ENCODE data around the gene OR10Z1. TPM values are rescaled to one million over a fixed set of nuclear protein-coding genes. Genes with fewer than 3 reads are reported as not detected.

The OR10Z1 gene
- total and polyA plus RNA-seq, 9 of the 15 experiments (the other 6 are each of a cell fraction or from before 2014, with no cell fraction given), result 0.01 to 0.94 (median 0.35) TPM; not detected in 5

DNA sequence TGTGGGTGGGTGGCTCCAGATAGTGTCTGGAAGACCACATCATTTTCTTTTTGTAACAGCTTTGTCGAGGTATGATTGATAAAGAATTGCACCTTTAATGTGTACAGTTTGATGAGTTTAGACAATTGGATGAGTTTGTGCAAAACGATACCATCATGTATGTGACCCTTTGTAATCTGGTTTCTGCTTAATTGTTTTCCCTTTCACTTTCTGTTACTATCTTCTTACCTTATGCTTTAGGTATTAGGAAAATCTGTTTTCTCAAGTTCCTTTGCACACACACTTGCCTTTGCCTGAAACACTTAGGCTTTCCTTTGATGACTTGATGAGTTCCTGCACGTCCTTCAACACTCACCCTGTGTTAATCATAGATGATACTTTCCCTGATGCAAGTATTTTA is 6.8 kb downstream of the OR10Z1 start (continued):
- TF ChIP-seq, protein P1, sequence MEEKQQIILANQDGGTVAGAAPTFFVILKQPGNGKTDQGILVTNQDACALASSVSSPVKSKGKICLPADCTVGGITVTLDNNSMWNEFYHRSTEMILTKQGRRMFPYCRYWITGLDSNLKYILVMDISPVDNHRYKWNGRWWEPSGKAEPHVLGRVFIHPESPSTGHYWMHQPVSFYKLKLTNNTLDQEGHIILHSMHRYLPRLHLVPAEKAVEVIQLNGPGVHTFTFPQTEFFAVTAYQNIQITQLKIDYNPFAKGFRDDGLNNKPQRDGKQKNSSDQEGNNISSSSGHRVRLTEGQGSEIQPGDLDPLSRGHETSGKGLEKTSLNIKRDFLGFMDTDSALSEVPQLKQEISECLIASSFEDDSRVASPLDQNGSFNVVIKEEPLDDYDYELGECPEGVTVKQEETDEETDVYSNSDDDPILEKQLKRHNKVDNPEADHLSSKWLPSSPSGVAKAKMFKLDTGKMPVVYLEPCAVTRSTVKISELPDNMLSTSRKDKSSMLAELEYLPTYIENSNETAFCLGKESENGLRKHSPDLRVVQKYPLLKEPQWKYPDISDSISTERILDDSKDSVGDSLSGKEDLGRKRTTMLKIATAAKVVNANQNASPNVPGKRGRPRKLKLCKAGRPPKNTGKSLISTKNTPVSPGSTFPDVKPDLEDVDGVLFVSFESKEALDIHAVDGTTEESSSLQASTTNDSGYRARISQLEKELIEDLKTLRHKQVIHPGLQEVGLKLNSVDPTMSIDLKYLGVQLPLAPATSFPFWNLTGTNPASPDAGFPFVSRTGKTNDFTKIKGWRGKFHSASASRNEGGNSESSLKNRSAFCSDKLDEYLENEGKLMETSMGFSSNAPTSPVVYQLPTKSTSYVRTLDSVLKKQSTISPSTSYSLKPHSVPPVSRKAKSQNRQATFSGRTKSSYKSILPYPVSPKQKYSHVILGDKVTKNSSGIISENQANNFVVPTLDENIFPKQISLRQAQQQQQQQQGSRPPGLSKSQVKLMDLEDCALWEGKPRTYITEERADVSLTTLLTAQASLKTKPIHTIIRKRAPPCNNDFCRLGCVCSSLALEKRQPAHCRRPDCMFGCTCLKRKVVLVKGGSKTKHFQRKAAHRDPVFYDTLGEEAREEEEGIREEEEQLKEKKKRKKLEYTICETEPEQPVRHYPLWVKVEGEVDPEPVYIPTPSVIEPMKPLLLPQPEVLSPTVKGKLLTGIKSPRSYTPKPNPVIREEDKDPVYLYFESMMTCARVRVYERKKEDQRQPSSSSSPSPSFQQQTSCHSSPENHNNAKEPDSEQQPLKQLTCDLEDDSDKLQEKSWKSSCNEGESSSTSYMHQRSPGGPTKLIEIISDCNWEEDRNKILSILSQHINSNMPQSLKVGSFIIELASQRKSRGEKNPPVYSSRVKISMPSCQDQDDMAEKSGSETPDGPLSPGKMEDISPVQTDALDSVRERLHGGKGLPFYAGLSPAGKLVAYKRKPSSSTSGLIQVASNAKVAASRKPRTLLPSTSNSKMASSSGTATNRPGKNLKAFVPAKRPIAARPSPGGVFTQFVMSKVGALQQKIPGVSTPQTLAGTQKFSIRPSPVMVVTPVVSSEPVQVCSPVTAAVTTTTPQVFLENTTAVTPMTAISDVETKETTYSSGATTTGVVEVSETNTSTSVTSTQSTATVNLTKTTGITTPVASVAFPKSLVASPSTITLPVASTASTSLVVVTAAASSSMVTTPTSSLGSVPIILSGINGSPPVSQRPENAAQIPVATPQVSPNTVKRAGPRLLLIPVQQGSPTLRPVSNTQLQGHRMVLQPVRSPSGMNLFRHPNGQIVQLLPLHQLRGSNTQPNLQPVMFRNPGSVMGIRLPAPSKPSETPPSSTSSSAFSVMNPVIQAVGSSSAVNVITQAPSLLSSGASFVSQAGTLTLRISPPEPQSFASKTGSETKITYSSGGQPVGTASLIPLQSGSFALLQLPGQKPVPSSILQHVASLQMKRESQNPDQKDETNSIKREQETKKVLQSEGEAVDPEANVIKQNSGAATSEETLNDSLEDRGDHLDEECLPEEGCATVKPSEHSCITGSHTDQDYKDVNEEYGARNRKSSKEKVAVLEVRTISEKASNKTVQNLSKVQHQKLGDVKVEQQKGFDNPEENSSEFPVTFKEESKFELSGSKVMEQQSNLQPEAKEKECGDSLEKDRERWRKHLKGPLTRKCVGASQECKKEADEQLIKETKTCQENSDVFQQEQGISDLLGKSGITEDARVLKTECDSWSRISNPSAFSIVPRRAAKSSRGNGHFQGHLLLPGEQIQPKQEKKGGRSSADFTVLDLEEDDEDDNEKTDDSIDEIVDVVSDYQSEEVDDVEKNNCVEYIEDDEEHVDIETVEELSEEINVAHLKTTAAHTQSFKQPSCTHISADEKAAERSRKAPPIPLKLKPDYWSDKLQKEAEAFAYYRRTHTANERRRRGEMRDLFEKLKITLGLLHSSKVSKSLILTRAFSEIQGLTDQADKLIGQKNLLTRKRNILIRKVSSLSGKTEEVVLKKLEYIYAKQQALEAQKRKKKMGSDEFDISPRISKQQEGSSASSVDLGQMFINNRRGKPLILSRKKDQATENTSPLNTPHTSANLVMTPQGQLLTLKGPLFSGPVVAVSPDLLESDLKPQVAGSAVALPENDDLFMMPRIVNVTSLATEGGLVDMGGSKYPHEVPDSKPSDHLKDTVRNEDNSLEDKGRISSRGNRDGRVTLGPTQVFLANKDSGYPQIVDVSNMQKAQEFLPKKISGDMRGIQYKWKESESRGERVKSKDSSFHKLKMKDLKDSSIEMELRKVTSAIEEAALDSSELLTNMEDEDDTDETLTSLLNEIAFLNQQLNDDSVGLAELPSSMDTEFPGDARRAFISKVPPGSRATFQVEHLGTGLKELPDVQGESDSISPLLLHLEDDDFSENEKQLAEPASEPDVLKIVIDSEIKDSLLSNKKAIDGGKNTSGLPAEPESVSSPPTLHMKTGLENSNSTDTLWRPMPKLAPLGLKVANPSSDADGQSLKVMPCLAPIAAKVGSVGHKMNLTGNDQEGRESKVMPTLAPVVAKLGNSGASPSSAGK (IDR thresholded peaks at IDR 0.05), result no peak
- TF ChIP-seq MIER1 (IDR thresholded peaks at IDR 0.05; ENCODE audit: low read depth), result no peak
- TF ChIP-seq SP2 (IDR thresholded peaks at IDR 0.05; ENCODE audit: extremely low read depth, low read depth, low read length, poor library complexity, severe bottlenecking), result no peak
- TF ChIP-seq ATF3 (IDR thresholded peaks at IDR 0.05), result no peak
- no peak for TF ChIP-seq ATF3 (CRISPR knock-in tag; conservative IDR thresholded peaks at IDR 0.05)
- no peak for TF ChIP-seq ZFP30 (CRISPR knock-in tag; IDR thresholded peaks at IDR 0.05; ENCODE audit: borderline replicate concordance)
- no peak for TF ChIP-seq GABPA (tag; conservative IDR thresholded peaks at IDR 0.05; ENCODE audit: low read depth)
- no peak for TF ChIP-seq NFATC3 (IDR thresholded peaks at IDR 0.05)
- TF ChIP-seq XRCC5 (IDR thresholded peaks at IDR 0.05; ENCODE audit: low read depth, low read length), result no peak
- TF ChIP-seq, protein P2, sequence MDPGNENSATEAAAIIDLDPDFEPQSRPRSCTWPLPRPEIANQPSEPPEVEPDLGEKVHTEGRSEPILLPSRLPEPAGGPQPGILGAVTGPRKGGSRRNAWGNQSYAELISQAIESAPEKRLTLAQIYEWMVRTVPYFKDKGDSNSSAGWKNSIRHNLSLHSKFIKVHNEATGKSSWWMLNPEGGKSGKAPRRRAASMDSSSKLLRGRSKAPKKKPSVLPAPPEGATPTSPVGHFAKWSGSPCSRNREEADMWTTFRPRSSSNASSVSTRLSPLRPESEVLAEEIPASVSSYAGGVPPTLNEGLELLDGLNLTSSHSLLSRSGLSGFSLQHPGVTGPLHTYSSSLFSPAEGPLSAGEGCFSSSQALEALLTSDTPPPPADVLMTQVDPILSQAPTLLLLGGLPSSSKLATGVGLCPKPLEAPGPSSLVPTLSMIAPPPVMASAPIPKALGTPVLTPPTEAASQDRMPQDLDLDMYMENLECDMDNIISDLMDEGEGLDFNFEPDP (CRISPR knock-in tag; IDR thresholded peaks at IDR 0.05), result no peak
- TF ChIP-seq ZNF431 (CRISPR knock-in tag; IDR thresholded peaks at IDR 0.05), result no peak
- TF ChIP-seq POLR2G (IDR thresholded peaks at IDR 0.05; ENCODE audit: low read depth, low read length), result no peak

All from K562 (cell line).